K562 (cell line): ENCODE data around the gene SLC35G6. TPM values are rescaled to one million over a fixed set of nuclear protein-coding genes. Genes with fewer than 3 reads are reported as not detected.

Experiments used
- ATF3 ChIP-seq, 2 experiments: fragments of 450-650 bp in 1 of 2; sonication (generic) in 1 of 2; formaldehyde crosslinking in 1 of 2; IDR thresholded peaks in 1 of 2; conservative IDR thresholded peaks in 1 of 2; 2 replicates each; pipeline versions ENCODE4 v1.6.1 to v1.8.1; 2016 to 2023; ENCODE audit warnings: mild to moderate bottlenecking in 2 of 2, moderate library complexity in 2 of 2, inconsistent platforms in 1 of 2, missing genetic modification reagents in 1 of 2
- ELF1 ChIP-seq: fragments of 200-800 bp; sonication (Bioruptor generic); IDR thresholded peaks from 2 replicates; pipeline ENCODE4 v1.6.1; 2016; ENCODE audit warnings: missing genetic modification characterization, missing compliant biosample characterization
- FIP1L1 ChIP-seq: fragments of 200-400 bp; formaldehyde crosslinking; IDR thresholded peaks from 2 replicates; pipeline ENCODE4 v1.6.1; 2018; ENCODE audit warnings: mild to moderate bottlenecking, low read depth, low read length; ENCODE audit not compliant: poor library complexity, severe bottlenecking
- HOXB6 ChIP-seq: fragments of 250-450 bp; sonication (Bioruptor Pico); IDR thresholded peaks from 2 replicates; pipeline ENCODE4 v1.5.1; 2022; ENCODE audit warnings: mild to moderate bottlenecking, borderline replicate concordance
- IFI16 ChIP-seq: fragments of 250-450 bp; sonication (Bioruptor Pico); IDR thresholded peaks from 2 replicates; pipeline ENCODE4 v2.1.2; 2022; ENCODE audit warnings: mild to moderate bottlenecking, inconsistent platforms
- JUND ChIP-seq, 2 experiments: IDR thresholded peaks; 2 replicates in 1 of 2; 3 replicates in 1 of 2; pipeline ENCODE4 v1.6.1; 2011; ENCODE audit warnings: borderline replicate concordance in 2 of 2, low read depth in 2 of 2, low read length in 2 of 2, improper control_type of control experiment in 1 of 2, missing biosample characterization in 1 of 2, missing genetic modification characterization in 1 of 2, missing genetic modification reagents in 1 of 2
- NR2C1 ChIP-seq, 2 experiments: fragments of 450-650 bp; IDR thresholded peaks; 2 replicates each; pipeline ENCODE4 v1.6.1; 2017; ENCODE audit warnings: mild to moderate bottlenecking in 2 of 2, antibody characterized with exemption in 1 of 2, inconsistent platforms in 1 of 2, missing compliant biosample characterization in 1 of 2, missing genetic modification characterization in 1 of 2
- YY1 ChIP-seq, 3 experiments: IDR thresholded peaks; 2 replicates each; pipeline ENCODE4 v1.6.1; 2011; ENCODE audit warnings: low read length in 2 of 3, mild to moderate bottlenecking in 2 of 3, moderate library complexity in 2 of 3, borderline replicate concordance in 1 of 3, control low read depth in 1 of 3, low read depth in 1 of 3; ENCODE audit not compliant: insufficient read depth in 3 of 3, insufficient replicate concordance in 2 of 3, control insufficient read depth in 1 of 3, insufficient read length in 1 of 3; ENCODE audit errors: extremely low read depth in 1 of 3
- ZBTB9 ChIP-seq: fragments of 450-650 bp; formaldehyde crosslinking; IDR thresholded peaks from 2 replicates; pipeline ENCODE4 v1.4.0; 2020; ENCODE audit warnings: mild to moderate bottlenecking, moderate library complexity
- ZNF316 ChIP-seq: fragments of 450-650 bp; IDR thresholded peaks from 2 replicates; pipeline ENCODE4 v1.6.1; 2016
- ZNF395 ChIP-seq: fragments of 200-800 bp; sonication (Bioruptor generic); IDR thresholded peaks from 2 replicates; pipeline ENCODE4 v1.6.1; 2017; ENCODE audit warnings: missing genetic modification characterization, missing compliant biosample characterization
- polyA plus RNA-seq, 8 experiments: library from polyadenylated mRNA; depleted of rRNA in 4 of 8; stranded (reverse) in 5 of 8; unstranded in 3 of 8; fragments of >200 nt; fragmentation: Nextera tagmentation in 2 of 8; fragmentation: Illumina TruSeq in 1 of 8; extraction: Ambion mirVana in 2 of 8; extraction: Trizol in 1 of 8; gene quantifications; 2 replicates each; pipeline versions ENCODE4 v1.2.1 to v1.2.3, GENCODE V29; 2011 to 2014; ENCODE audit warnings: inconsistent platforms in 1 of 8, missing spikeins in 1 of 8
- total RNA-seq, 7 experiments: library from RNA; depleted of rRNA in 6 of 7; stranded (reverse); fragments of >200 nt in 6 of 7; fragmentation: Illumina TruSeq in 2 of 7; extraction: Trizol in 2 of 7; gene quantifications; 2 replicates each; pipeline versions ENCODE4 v1.2.1 to v1.2.3, GENCODE V29; 2011 to 2021; ENCODE audit warnings: low replicate concordance in 1 of 7
- TF ChIP-seq, protein P1 (sequence below): fragments of 450-650 bp; IDR thresholded peaks from 2 replicates; pipeline ENCODE4 v1.6.1; 2016; ENCODE audit warnings: missing biosample characterization, missing genetic modification characterization
- TF ChIP-seq, protein P2 (sequence below): fragments of 450-650 bp; formaldehyde crosslinking; IDR thresholded peaks from 2 replicates; pipeline ENCODE4 v1.4.0; 2020; ENCODE audit warnings: mild to moderate bottlenecking, mixed read lengths

SLC35G6 gene
- total and polyA plus RNA-seq, 9 of the 15 experiments (the other 6 are each of a cell fraction or from before 2014, with no cell fraction given) = not detected

DNA sequence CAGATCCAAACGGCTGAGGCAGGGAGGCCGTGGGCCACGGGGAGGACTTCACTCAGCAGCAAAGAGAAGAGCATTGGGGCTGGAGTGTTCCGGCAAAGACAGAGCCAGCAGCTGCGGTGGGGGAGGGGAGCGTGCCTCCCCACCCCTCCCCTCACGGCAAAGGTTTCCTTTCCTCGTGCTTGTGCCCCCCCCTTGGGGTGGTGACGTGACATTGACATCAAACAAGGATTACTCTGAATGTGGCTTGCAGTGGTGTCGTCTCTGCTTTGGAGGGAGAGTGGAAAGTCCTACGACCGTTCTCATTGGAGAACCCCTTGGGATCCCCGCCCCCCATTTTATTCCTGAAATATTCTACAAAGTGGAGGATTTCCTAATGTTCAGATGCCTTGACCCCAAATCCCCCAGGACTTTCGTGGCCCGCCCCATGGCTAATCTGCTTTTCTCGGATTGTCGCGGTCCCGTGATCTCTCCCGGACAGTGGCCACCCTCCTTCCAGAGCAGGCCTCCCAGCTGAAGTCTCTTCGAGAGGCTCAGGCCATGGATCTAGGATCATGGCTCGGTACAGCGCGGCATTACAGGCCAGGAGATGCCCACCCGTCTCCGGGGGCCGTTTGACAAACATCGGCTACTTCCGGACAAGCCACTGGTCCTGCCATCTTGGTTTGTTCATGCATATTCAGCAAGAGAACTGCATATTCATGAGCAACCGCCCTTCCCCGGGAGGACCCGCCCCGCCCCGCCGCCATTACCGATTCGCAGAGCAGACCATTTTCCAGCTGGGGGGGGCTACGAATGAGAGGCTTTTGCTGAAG, 2.2 kb downstream of the SLC35G6 start (continued):
- TF ChIP-seq, protein P1, sequence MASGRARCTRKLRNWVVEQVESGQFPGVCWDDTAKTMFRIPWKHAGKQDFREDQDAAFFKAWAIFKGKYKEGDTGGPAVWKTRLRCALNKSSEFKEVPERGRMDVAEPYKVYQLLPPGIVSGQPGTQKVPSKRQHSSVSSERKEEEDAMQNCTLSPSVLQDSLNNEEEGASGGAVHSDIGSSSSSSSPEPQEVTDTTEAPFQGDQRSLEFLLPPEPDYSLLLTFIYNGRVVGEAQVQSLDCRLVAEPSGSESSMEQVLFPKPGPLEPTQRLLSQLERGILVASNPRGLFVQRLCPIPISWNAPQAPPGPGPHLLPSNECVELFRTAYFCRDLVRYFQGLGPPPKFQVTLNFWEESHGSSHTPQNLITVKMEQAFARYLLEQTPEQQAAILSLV (tag) = no peak
- TF ChIP-seq IFI16 (CRISPR knock-in tag) = no peak
- peak; percentile 79 for TF ChIP-seq ELF1
- TF ChIP-seq ATF3 (IDR thresholded peaks at IDR 0.05) = peak; percentile 11; the same call in 1 of the 2 replicates
- TF ChIP-seq ATF3 (CRISPR knock-in tag; conservative IDR thresholded peaks at IDR 0.05) = no peak
- 0 out of 2 replicates have a peak, but pooled peaks have one; percentile 15 for TF ChIP-seq NR2C1 (IDR thresholded peaks at IDR 0.05)
- 0 out of 2 replicates have a peak, but pooled peaks have one; percentile 24 for TF ChIP-seq NR2C1 (tag; IDR thresholded peaks at IDR 0.05)
- TF ChIP-seq FIP1L1 = peak; percentile 18
- TF ChIP-seq, protein P2, sequence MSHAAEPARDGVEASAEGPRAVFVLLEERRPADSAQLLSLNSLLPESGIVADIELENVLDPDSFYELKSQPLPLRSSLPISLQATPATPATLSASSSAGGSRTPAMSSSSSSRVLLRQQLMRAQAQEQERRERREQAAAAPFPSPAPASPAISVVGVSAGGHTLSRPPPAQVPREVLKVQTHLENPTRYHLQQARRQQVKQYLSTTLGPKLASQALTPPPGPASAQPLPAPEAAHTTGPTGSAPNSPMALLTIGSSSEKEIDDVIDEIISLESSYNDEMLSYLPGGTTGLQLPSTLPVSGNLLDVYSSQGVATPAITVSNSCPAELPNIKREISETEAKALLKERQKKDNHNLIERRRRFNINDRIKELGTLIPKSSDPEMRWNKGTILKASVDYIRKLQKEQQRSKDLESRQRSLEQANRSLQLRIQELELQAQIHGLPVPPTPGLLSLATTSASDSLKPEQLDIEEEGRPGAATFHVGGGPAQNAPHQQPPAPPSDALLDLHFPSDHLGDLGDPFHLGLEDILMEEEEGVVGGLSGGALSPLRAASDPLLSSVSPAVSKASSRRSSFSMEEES (CRISPR knock-in tag) = peak; percentile 43
- 0 out of 2 replicates have a peak, but pooled peaks have one; percentile 40 for TF ChIP-seq ZBTB9 (CRISPR knock-in tag)
- peak; percentile 58 for TF ChIP-seq JUND (IDR thresholded peaks at IDR 0.05; ENCODE audit: borderline replicate concordance, low read depth, low read length)
- peak; percentile 44; the same call in 1 of the 3 replicates for TF ChIP-seq JUND (tag; IDR thresholded peaks at IDR 0.05; ENCODE audit: borderline replicate concordance, low read depth, low read length)
- no peak for TF ChIP-seq HOXB6 (CRISPR knock-in tag)
- TF ChIP-seq YY1 (IDR thresholded peaks at IDR 0.05; ENCODE audit: borderline replicate concordance in 1 of 3, control insufficient read depth in 1 of 3, extremely low read depth in 1 of 3, insufficient read depth in 3 of 3, insufficient read length in 1 of 3, insufficient replicate concordance in 2 of 3, low read depth in 1 of 3, low read length in 2 of 3) = peak; percentile 61 to 92 (median 87)
- no peak for TF ChIP-seq ZNF316
- TF ChIP-seq ZNF395 (CRISPR knock-in tag) = 0 out of 2 replicates have a peak, but pooled peaks have one; percentile 55
